GM12872 (cell line): ENCODE data around the gene CMTM8.

ENCODE experiments used
- CTCF ChIP-seq: IDR thresholded peaks from 3 replicates; pipeline ENCODE4 v1.5.1; 2011; ENCODE audit warnings: low read depth, mild to moderate bottlenecking, low read length, moderate library complexity; ENCODE audit not compliant: insufficient read depth

CMTM8 gene

GRCh38 chr3:32280262-32280910 lies 41.9 kb downstream of the CMTM8 start:
- TF ChIP-seq CTCF, result no peak

- TF ChIP-seq CTCF, result no peak
Measured at GRCh38 chr3:32281570-32282106, 43.2 kb downstream of the CMTM8 start.

GRCh38 chr3:32282578-32283154 lies 44.2 kb downstream of the CMTM8 start:
- TF ChIP-seq CTCF, result no peak

GRCh38 chr3:32283304-32283703 lies 44.8 kb downstream of the CMTM8 start:
- no peak for TF ChIP-seq CTCF

- no peak for TF ChIP-seq CTCF
Measured at GRCh38 chr3:32284443-32285212, 46.1 kb downstream of the CMTM8 start.

- no peak for TF ChIP-seq CTCF
Measured at GRCh38 chr3:32285891-32286290, 47.4 kb downstream of the CMTM8 start.

GRCh38 chr3:32288819-32289218 lies 50.3 kb downstream of the CMTM8 start:
- no peak for TF ChIP-seq CTCF
